GM12875 (cell line): ENCODE data around the gene DTX4.
A peak's percentile ranks its signal among the peaks of the same experiment; 100 is the strongest.

Source experiments
- H3K4me3 ChIP-seq: one replicate; pipeline ENCODE4 v1.5.1; 2011; ENCODE audit warnings: low read depth, low read length, control low read depth
- TF ChIP-seq, protein P1 (sequence below): IDR thresholded peaks from 2 replicates; pipeline ENCODE4 v1.5.1; 2011; ENCODE audit warnings: low read depth, mild to moderate bottlenecking, control low read depth, inconsistent platforms, low read length, moderate library complexity, borderline replicate concordance; ENCODE audit not compliant: insufficient read depth

DTX4 gene

DNA sequence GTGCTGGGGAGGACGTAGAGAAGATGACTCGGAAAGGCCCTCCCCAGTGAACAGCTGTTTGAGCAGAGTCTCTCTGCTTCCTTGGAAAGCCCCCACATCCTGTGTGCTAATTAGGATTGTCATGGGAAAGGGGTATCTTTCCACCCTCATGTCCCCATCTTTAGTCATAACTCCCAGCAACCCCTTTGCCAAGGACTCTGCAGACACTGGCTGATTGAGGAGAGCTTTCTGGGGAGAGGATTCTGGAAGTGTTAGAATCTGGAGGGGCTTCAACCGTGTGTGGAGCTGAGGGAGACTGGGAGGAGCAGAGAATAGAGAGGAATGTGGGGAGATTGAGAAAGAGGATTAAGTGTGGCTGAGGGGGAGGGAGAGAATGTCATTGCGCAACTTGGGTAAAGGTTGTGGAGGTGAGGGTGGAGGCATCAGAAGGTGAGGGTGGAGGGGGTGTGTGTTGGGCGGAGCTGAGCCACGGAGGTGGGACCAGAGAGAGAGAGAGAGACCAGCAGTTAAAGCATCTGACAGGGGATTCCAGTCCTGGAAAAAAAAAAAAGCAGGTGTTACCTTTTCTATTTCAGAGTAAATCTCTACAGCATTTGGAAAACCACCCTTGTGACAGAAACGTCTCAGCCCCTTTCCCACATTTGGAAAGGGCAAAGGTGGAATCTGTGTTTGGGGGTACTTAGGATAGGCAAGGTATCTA lies 2.2 kb downstream of the DTX4 start:
- peak overlapping the region; percentile 91 for H3K4me3 ChIP-seq
- TF ChIP-seq, protein P1, sequence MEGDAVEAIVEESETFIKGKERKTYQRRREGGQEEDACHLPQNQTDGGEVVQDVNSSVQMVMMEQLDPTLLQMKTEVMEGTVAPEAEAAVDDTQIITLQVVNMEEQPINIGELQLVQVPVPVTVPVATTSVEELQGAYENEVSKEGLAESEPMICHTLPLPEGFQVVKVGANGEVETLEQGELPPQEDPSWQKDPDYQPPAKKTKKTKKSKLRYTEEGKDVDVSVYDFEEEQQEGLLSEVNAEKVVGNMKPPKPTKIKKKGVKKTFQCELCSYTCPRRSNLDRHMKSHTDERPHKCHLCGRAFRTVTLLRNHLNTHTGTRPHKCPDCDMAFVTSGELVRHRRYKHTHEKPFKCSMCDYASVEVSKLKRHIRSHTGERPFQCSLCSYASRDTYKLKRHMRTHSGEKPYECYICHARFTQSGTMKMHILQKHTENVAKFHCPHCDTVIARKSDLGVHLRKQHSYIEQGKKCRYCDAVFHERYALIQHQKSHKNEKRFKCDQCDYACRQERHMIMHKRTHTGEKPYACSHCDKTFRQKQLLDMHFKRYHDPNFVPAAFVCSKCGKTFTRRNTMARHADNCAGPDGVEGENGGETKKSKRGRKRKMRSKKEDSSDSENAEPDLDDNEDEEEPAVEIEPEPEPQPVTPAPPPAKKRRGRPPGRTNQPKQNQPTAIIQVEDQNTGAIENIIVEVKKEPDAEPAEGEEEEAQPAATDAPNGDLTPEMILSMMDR: no peak

DNA sequence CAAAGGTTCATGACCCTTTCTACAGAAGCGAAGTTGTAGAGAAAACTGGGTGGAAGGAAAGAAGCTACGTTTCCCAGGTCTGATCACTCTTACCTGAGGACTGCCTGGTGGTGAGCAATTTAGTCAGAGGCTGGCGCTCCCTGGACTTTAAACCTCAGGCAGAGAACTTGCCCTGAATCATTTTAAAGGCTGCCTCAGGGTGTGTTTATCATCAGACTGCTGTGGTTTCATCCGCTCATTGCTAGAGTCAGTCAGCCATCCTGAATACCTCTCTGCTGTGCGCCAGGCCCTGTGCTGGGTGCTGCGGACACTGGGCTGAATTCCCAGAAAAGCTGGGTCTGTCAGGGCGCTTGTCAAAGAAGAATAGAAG lies 2.7 kb downstream of the DTX4 start:
- no peak overlapping the region for H3K4me3 ChIP-seq

DNA sequence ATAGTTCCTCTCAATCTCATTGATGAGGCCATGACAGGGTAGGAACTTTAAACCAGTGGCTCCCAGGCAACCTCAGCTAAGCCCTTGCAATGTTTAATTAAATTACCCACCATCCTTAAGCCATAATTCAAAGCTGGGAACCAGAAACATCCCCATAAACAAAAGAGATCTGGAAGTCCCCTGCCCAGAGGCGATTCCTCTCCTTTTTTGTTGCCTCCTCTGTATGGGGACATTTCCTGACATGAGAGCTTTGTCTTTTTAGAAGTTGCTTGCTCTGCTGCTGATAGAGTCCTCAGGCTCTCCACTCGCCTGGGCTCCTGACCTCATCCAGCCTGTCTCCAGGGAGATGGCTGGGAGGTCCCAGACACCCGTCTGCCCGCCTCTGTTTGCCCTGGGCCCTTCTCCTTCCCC lies 3.2 kb downstream of the DTX4 start:
- no peak overlapping the region for H3K4me3 ChIP-seq
- TF ChIP-seq, protein P1: no peak

More for the DNA sequence above, 2.7 kb downstream of the DTX4 start:
- TF ChIP-seq, protein P1: no peak

DNA sequence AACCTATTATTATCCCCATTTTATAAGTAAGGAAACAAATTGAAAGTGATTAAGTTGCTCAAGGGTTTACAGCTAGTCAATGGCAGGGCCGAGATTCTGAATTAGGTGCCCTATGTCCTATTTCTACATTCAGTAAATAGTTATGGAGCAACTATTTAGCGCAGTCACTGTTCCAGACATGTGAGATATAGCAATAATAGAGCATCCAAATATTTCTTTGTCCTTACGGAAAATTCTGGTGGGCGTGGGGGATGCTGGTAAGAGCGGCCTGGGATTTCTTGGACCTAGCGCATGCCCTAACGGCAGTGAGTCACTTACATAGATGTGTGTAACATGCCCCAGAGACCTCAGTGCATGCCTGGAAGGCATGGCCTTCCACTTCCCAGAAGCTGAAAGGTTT lies 4.4 kb downstream of the DTX4 start:
- TF ChIP-seq, protein P1: no peak
- H3K4me3 ChIP-seq: no peak overlapping the region

DNA sequence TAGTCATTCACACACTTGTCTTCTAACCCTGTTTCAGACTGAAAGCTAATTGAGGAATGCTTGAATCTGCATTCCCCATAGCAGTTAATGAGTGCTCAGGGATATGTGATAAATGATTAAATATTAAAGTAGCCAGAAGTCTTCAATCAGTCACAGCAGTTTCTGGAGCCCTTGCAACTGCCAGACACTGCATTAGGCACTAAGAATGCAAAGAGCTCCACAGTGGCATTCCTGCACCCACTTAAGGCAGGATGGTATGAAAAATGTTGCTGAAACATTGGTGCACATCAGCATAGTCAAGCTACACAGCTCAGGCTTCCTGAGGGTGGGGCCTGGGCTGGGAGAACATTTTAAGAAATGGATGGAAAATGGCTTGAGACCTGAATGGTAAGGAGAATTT lies 6.5 kb downstream of the DTX4 start:
- TF ChIP-seq, protein P1: no peak

DNA sequence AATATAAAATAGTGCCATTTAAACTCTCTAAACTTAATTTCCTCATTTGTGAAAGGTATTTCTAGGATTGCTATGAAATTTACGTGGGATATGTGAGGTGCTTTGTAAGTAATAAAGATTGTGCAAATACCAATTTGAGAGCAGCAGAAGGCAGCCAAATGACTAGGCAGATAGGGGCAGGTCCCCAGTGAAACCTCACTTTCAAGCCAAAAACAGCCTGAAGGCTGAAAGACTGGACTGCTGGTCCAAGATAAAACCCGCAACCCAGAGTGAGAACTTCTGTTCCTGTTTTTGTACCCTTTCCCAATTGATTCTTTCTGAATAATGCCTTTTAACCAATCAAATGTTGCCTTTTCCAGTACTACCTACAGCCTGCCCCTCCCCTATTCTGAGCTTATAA lies 7.2 kb downstream of the DTX4 start:
- TF ChIP-seq, protein P1: no peak
- H3K4me3 ChIP-seq: no peak overlapping the region

More for the DNA sequence above, 6.5 kb downstream of the DTX4 start:
- H3K4me3 ChIP-seq: no peak overlapping the region

DNA sequence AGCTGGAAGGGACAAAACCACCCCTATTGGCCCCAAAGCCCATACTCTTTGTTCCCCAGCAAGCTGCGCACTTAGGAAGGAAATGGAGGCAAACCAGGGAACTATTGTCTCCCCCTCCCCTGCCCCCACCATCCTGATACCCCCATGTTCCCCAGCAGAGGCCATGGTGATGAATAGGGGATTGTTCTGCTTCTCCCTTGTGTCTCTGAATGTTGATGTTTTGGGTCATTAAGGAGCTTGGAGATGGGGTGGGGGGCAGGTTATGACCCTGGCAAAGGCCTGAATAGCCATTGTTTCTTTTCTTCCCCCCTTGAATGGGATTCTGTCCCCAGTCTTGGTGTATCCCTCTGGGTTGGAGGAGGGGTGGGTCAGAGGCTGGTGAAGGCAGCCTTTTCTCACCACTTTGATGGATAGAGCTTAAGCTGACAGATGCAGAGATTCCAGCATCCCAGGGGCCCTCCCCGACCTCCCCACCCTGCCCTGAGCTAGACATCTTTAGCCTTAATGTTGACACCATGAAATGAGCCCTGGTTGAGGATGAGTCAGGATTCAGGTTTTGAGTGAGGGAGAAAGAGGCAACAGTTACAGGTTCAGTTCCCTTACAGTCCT lies 8.3 kb downstream of the DTX4 start:
- H3K4me3 ChIP-seq: no peak overlapping the region
- TF ChIP-seq, protein P1: no peak
